RCC 7860 (cell line): ENCODE measurements around the gene CCDC200.
A peak's percentile ranks its signal among the peaks of the same experiment; 100 is the strongest.
"Not testable (repeated sequence)": the region's sequence is repeated elsewhere in the genome, so short reads cannot be mapped to it uniquely, and the experiment has no call there.

ENCODE experiments used
- DNase-seq: peaks from one replicate; pipeline ENCODE4 v3.0.0-alpha.2; 2015; ENCODE audit warnings: low spot score
- FAIRE-seq: peaks from 2 replicates; lab custom pipeline; 2012; peaks lifted over from hg19 to GRCh38; lab: Jason Lieb, UNC

CCDC200 gene

DNA sequence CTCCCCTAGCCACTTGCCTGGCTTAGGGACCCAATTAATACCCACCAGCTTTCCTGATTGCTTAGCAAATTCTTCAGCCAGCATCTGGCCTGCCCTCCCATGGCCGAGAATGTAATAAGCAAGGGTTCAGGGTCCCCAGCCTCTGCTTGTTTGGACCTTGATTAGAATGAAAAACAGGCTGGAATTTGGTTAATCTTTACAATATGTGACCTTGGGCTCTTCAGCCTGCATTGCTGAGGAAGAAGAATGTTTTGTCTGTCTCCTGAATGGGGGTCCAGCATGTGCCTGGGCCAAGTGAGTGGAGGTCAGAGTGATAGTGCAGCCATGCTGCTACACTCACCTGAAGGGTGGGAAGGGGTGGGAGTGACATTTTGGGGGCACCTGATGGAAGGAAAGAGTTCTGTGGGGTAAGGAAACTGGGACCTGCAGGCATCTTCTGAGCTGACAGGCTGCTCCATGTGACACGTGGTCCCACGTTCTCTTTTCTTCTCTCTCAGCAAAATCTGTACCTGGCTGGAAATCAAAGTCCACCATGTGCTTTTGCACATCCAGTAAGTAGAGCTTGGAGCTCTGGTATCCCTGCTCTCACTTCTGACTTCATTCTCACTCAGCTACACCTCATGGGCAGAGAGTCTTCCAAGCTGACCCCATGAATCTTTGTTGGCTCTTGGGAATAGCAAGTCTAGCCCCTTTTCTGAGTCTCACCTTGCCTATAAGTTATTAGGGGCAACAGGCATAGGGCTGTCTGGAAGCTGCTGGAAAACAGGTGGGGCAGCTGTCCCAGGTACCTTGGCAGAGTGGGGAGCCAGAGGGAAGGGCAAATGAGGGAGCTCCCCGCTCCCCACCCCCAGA is 11.4 kb downstream of the CCDC200 start:
- DNase-seq (no peak), FAIRE-seq (no peak)

DNA sequence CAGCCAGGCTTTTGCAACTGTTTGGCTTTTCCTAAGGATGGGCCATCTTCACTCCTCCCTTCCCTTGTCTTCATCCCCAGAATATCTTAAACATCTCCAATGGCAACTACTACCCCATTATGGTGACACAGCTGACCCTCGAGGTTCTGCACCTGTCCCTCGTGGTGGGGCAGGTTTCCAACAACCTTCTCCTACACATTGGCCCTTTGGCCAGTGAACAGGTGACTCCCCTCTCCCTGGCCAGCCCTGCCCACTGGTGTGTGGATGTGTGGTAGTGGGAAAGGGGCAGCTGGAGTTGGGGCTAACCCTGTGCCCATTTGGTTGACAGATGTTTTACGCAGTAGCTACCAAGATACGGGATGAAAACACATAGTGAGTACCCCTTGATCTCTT is 12.1 kb downstream of the CCDC200 start:
- no peak for DNase-seq
- FAIRE-seq, result no peak

DNA sequence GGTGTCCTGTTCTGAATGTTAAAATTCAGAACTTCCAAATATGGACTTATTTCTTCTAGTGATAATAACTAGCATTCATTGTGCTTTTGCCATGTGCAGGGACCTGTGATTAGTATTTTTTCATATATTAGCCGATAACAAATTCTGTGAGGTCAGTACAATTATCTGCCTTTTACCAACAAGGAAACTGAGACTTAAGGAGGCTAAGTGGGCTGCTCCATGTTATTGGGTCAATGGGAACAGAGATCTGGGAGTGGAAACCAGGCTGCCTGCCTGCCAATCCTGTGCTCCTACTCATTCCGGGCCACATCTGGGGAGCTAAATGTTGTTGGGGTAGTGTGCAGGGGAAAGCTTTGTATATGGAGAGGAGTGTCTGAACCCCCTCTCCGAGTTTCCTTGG is 13.1 kb downstream of the CCDC200 start:
- FAIRE-seq, result no peak
- DNase-seq, result no peak

DNA sequence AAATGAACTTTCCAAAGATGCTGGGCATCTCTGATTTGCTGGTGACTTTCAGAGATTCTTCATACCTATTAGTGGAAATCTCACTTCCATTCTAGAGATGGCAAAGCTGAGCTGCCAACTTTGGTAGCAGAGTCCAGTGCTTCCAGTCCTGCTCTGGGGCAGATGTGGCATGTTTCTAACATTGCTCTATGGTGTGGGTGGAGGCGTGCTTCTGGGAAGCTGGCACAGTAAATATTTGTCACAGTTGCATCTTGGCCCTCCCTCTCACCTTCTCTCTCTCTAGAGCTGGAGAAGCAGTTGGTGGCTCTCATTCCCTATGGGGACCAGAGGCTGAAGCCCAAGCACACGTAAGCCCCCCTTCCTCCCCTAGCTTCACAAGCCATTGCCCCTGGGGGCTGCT is 14.9 kb downstream of the CCDC200 start:
- FAIRE-seq (no peak), DNase-seq (no peak)

DNA sequence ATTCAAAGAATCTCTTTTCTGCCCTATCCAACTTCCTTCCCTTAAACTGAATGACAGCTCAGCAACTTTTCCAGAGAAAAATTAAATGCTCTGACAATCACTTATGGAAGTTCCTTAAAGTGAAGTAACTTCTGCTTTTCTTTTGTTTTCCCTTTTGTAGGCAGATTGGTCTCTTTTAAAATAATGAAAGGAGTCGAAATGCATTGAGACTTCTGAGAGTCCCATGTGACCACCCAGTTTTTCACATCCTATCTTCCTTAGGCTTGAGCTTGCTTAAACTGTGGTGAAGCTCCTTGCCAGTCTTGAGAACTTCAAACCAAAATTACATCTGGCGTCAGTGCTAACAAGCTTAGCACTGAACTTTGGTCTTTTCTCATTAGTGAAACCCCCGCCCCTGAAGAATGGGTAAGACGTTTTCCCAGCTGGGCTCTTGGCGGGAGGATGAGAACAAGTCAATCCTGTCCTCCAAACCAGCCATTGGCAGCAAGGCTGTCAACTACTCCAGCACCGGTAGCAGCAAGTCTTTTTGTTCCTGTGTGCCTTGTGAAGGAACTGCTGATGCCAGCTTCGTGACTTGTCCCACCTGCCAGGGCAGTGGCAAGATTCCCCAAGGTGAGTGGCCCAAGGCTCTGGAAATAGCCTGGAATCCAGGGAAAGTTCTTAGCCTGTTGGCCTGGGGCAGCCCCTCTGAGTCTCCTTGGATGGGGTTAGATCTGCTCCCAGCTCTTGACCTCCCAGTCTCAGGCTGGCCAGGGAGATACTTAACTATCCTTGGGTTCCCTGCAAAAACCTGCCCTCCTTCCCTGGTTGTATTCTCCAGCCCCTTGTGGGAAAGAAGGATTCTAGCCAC is 15.6 kb downstream of the CCDC200 start:
- DNase-seq, result no peak
- FAIRE-seq, result no peak

DNA sequence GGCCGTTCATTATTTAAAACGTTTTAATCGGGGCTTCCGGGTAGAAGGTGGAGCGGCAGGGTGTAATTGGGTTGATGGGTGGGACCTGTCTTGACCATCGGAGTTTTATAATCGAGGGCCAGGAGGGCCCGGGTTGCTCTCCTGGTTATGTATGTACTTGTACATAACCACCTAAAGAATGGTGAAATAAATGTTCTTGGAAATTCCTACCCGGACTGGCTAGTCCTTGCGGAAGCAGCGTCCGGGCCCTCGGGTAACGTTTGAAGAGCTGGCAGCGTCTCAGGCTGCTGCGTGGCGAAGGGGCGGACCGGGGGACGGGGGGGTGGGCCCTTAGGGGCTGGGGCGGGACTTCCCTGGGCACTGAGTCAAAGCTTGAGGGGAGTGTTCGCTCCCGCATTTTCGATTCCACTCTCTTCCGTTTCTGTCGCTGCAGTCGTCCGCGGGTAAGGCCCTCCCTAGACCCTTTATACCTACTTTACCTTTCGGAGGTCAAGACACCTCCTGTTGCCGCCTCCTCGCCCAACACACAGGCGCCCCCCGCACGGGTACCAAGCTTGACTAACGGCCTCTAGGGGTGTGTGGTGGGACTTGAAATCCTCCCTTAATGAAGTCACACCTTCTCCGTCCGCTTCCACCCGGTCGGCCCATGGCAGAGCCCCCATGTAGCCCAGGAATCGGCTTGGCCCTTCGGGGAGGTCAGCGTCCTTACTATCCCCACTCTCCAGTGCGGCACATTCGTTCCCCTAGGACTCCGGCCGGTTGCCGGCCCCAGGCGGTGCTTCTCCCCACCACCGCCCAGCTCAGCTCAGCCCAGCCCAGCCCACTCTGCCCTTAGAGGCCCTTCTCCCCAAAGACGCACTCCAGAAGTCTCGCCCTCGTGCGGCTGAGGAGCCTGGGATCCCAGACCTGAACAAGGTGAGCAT is 16.7 kb downstream of the CCDC200 start, which contains the start of gene TMEM106A:
TSS of gene TMEM106A (plus strand) at position 396 of the 923 bp plus-strand sequence. CDS start 1,167 bp downstream, outside the sequence.
- FAIRE-seq (no peak), DNase-seq (peak; percentile 69)

DNA sequence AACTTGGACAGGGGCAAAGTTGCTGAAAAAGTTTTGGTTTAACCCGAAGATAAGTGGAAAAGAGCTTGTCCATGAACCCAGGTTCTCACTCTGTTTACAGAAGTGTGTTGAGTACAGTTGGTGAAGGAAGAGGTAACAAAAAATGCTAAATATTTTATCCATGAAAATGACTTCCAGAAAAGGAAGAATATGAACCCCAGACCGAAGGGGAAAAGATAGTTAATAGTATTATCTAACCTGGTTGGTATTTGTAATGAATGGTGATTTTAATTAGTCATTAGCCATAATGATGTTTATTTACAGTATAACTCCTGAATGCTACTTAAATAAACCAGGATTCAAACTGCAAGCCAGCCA is 17.3 kb downstream of the CCDC200 start:
- DNase-seq (no peak), FAIRE-seq (no peak)

DNA sequence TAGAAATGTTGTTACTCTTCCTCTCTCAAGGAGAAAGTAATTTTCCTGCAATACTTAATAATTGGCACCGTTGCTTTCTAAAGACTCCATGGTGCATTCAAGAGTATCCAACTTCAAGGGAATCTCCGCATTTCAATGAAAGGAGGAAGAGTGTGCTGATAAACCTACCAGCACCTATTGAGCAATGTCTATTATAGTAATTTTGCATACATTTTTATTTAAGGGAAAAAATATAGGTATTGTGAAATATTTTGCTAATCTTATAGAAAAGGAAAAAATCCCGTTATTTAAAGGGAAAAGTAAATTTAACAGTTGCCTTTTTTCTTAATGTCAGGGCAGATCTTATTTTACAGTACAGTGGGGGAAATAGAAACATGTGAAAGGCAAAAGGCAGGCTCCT is 17.8 kb downstream of the CCDC200 start:
- FAIRE-seq, result no peak

DNA sequence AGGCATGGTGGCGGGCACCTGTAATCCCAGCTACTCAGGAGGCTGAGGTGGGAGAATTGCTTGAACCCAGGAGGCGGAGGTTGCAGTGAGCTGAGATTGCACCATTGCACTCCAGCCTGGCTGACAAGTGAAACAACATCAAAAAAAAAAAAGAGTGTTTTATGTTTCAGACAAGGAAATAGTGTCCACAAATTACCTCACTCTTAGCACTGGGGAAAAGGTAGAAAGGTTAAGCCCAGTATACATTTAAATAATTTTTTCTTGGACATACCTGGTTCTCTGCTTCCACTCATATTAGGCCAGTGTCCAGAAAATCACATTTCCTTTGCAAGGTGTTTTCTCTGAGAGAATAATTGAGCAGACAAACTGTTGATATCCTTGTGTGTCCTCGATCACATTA is 25.4 kb downstream of the CCDC200 start:
- FAIRE-seq, result not testable (repeated sequence)

More for the DNA sequence above, 17.8 kb downstream of the CCDC200 start:
- no peak for DNase-seq

DNA sequence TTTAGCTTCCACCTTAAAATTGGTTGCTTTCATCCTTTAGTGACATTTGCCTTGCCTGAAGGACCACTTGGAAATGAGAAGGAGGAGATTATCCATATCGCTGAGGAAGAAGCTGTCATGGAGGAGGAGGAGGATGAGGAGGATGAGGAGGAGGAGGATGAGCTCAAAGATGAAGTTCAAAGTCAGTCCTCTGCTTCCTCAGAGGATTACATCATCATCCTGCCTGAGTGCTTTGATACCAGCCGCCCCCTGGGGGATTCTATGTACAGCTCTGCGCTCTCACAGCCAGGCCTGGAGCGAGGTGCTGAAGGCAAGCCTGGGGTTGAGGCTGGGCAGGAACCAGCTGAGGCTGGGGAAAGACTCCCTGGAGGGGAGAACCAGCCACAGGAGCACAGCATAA is 28.3 kb downstream of the CCDC200 start:
- DNase-seq, result no peak
- no peak for FAIRE-seq

More for the DNA sequence above, 25.4 kb downstream of the CCDC200 start:
- not testable (repeated sequence) for DNase-seq

DNA sequence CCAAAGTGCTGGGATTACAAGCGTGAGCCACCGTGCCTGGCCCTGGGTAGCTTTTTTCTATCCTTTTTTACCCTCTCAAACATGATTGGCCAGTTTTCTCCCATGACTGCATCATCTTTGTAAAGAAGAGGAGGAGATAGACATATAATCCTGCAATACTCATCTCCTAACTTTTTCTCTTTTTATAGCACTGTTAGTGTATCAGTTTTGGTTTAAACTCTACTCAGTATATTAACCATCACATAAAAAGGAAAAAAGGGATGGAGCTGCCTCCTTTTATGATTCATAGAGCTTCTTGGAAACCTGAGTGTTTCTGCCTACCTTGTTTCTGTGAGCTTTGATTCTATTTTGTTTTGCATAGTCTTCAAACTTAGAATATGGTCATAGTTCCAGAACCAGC is 28.8 kb downstream of the CCDC200 start:
- DNase-seq, result no peak

DNA sequence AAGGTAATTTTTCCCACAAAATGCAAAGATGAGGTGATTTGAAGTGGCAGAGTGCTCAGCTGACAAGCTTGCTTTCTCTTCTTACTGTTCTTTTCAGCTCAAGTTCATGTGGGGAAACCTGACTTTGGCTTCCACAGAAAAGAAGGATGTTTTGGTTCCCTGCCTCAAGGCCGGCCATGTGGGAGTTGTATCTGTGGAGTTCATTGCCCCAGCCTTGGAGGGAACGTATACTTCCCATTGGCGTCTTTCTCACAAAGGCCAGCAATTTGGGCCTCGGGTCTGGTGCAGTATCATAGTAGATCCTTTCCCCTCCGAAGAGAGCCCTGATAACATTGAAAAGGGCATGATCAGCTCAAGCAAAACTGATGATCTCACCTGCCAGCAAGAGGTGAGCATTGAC is 35.2 kb downstream of the CCDC200 start:
- DNase-seq (no peak), FAIRE-seq (no peak)

More for the DNA sequence above, 28.8 kb downstream of the CCDC200 start:
- FAIRE-seq, result no peak

DNA sequence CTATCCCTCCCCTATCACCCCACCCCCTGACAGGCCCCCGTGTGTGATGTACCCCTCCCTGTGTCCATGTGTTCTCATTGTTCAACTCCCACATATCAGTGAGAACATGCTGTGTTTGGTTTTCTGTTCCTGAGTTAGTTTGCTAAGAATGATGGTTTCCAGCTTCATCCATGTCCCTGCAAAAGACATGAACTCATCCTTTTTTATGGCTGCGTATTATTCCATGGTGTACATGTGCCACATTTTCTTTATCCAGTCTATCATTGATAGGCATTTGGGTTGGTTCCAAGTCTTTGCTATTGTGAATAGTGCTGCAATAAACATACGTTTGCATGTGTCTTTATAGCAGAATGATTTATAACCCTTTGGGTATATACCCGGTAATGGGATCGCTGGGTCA is 41.8 kb downstream of the CCDC200 start:
- not testable (repeated sequence) for DNase-seq, FAIRE-seq

DNA sequence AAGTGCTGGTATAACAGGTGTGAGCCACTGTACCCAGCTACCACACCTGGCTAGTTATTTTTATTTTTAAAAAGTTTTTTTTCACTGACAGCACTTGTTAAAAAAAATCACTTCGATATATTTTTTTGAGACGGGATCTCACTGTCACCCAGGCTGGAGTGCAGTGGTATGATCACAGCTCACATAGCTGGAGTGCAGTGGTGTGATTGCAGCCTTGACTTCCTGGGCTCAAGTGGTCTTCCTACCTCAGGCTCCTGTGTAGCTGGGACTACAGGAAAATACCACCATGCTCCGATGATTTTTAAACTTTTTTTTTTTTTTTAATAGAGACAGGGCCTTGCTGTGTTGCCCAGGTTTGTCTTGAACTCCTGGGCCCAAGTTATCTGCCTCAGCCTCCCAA is 44.5 kb downstream of the CCDC200 start:
- DNase-seq (no peak), FAIRE-seq (no peak)

DNA sequence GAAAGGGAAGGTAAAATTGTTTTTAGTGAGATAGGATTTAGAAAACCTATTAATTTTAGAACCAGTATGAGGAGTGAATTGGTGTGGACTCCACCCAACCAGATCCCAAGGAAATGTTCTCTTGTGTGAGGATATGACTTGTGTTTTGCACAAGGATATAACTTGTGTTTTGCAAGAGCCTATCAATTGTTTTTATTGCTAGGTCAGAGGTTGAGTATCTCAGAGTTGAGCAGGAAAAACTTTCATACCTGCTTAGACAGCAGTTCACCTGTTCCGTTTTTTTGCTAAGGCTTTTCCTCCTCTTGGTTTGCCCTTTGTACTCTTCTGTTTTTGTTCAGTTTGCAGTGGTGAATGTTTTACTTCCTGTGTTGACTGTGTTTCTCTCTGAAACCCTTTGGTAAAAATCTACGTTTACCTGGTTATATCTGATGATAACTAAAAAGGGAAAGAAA is 52.3 kb downstream of the CCDC200 start:
- FAIRE-seq, result no peak
- no peak for DNase-seq

DNA sequence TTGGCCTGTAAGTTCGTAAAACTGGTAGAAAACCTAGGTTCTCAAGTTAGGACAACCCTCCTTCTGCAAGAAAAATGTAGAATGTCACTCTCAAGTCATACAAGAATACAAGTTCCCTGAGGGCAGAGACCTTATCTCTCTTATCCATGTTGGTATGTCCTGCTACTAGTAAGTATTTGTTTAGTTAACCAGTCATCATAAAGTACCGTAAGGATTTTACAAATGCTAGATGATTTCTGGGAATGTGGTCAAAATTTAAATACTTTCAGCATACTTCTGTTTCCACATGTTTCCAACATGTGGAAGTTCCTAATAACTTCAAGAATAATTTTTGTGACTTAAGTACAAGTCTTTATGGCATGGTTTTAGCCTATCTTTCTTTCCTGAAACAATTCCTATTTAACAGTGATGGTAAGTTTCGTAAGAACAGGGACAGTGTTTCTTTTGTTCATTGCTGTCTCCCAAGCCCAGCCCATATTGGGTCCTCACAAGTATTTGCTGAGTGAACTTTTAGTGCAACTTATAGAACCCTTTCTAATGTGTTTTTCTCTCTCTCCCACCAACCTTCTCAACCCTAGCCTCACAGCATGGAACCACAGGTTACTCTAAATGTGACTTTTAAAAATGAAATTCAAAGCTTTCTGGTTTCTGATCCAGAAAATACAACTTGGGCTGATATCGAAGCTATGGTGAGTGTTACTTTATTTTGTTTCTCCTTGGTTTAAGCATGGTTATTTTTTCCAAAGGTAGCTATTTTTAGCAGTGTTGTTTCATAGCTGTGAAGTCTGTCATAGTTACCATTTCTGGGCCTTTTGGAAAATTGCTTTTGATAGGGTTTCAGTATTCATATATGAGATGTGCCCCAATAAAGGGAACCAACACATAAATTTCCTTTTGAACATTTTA is 53.0 kb downstream of the CCDC200 start:
- FAIRE-seq, result no peak
- DNase-seq, result no peak

DNA sequence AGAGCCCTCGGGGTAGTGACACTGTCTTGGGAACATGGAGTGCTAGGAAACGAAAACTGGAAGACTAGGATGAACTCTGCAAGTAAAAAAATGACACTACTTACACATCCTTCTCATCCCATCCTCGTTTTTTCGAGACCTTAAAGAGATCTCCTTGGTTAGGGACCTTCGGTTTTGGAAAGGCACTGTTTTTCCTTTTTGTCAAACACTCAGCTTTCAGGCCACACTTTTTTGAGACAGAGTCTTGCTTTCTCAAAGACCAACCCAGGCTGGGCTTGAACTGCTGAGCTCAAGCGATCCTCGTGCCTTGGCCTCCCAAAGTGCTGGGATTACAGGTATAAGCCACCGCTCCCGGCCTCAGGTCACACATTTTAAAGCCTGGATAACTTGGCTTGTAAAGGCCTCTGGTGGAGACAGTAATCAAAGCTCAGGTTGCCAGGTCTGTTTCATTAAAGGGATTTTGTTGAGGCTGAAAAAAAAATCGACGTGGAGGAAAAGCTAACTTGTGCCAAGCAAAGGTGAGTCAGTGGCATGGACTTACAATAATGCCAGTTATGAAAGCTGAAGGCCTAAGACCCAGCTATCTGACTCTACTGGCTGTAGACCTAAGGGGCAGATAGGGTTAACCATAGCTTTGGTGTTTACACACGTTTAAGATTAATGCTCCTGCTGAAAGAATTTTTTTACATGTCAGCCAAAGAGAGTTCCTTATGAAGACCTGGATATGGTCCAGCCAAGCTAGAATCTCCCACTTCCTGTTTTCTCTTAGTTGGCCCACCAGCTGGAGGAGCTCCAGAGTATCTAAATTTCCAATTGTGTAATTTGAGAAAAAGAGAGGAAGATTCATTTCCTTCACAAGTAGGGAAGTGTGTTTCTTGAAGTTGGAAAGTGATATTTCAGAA is 56.6 kb downstream of the CCDC200 start:
- DNase-seq, result peak; percentile 94
- peak; percentile 84 for FAIRE-seq
